Thoracic aorta (tissue), 2 donors: Measurements from ENCODE around the gene UGT1A5. TPM values are rescaled to one million over a fixed set of nuclear protein-coding genes. Genes with fewer than 3 reads are reported as not detected.

Experiments used
- ATAC-seq: fragments of 150-250 bp; one replicate; pipeline ENCODE4 v1.8.0; 2017; ENCODE audit warnings: low read depth; ENCODE audit not compliant: insufficient number of reproducible peaks, low FRiP score
- DNase-seq: peaks from one replicate; pipeline ENCODE4 v3.0.0-alpha.2; 2020; ENCODE audit warnings: low spot score
- H3K27ac ChIP-seq, 2 donors: fragments of 200-600 bp; sonication (generic); 1 replicate in 1 of 2; 2 replicates in 1 of 2; pipeline ENCODE4 v1.5.1; 2016; ENCODE audit warnings: mild to moderate bottlenecking in 2 of 2, moderate library complexity in 2 of 2
- H3K27me3 ChIP-seq: fragments of 200-600 bp; sonication (generic); replicated peaks from 2 replicates; pipeline ENCODE4 v1.6.0; 2016; ENCODE audit warnings: mild to moderate bottlenecking; ENCODE audit not compliant: insufficient read depth
- H3K36me3 ChIP-seq: fragments of 200-600 bp; sonication (generic); one replicate; pipeline ENCODE4 v1.5.1; 2016
- H3K4me1 ChIP-seq, 2 donors: fragments of 200-600 bp; sonication (generic); 1 replicate in 1 of 2; 2 replicates in 1 of 2; pipeline versions ENCODE4 v1.5.1 to v1.6.0; 2016; ENCODE audit warnings: low read depth in 2 of 2, mild to moderate bottlenecking in 1 of 2; ENCODE audit not compliant: control insufficient read depth in 1 of 2
- H3K4me3 ChIP-seq: fragments of 200-600 bp; sonication (generic); 2 replicates; pipeline ENCODE4 v1.5.1; 2016; ENCODE audit warnings: mild to moderate bottlenecking
- H3K9me3 ChIP-seq: fragments of 200-600 bp; sonication (generic); 2 replicates; pipeline ENCODE4 v1.5.1; 2016
- total RNA-seq, 2 donors: library from RNA; depleted of rRNA; stranded (reverse); fragments of >200 nt; gene quantifications; one replicate each; pipeline versions ENCODE4 v1.1.0 to v1.2.3, GENCODE V29; 2016
- TF ChIP-seq, protein P1 (sequence below): fragments of 200-600 bp; sonication (generic); IDR thresholded peaks from one replicate; pipeline ENCODE4 v1.5.1; 2019; ENCODE audit warnings: antibody characterized with exemption

Gene UGT1A5
- total RNA-seq, 2 donors from 2014 or later: not detected

DNA sequence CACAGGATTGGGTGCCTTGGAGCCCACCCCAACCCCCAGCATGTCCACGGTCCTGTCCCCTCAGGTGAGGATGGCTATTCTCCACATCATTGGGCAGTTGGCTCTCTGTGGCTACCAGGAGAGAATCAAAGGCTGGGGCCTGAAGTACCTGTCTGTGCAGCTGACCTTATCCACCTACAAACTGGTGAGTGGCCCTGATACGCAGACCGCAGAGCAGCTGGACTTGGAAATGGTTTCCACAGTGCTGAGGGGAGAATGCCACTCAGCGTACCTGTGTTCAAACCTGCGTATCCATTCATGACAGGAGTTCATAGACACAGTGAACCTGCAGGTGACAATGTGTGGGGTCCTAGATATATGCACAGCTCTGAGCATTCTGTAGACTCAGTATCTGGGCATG is 87.0 kb downstream of the UGT1A5 start:
- no peak overlapping the region for H3K27ac ChIP-seq
- no peak overlapping the region for H3K4me3 ChIP-seq
- H3K4me1 ChIP-seq: no peaks in the 10 kb centered on the region
- no peak for DNase-seq
- H3K9me3 ChIP-seq: no peaks in the 10 kb centered on the region
- H3K27me3 ChIP-seq: no peaks in the 10 kb centered on the region
- TF ChIP-seq, protein P1, sequence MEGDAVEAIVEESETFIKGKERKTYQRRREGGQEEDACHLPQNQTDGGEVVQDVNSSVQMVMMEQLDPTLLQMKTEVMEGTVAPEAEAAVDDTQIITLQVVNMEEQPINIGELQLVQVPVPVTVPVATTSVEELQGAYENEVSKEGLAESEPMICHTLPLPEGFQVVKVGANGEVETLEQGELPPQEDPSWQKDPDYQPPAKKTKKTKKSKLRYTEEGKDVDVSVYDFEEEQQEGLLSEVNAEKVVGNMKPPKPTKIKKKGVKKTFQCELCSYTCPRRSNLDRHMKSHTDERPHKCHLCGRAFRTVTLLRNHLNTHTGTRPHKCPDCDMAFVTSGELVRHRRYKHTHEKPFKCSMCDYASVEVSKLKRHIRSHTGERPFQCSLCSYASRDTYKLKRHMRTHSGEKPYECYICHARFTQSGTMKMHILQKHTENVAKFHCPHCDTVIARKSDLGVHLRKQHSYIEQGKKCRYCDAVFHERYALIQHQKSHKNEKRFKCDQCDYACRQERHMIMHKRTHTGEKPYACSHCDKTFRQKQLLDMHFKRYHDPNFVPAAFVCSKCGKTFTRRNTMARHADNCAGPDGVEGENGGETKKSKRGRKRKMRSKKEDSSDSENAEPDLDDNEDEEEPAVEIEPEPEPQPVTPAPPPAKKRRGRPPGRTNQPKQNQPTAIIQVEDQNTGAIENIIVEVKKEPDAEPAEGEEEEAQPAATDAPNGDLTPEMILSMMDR: no peak
- H3K36me3 ChIP-seq: no peaks in the 10 kb centered on the region
- ATAC-seq: no peak

GRCh38 chr2:233800208-233800607 is 87.5 kb downstream of the UGT1A5 start:
- H3K36me3 ChIP-seq: no peaks in the 10 kb centered on the region
- no peaks in the 10 kb centered on the region for H3K9me3 ChIP-seq
- no peaks in the 10 kb centered on the region for H3K27me3 ChIP-seq
- no peak overlapping the region for H3K27ac ChIP-seq
- no peak overlapping the region for H3K4me3 ChIP-seq
- ATAC-seq: no peak
- TF ChIP-seq, protein P1: no peak
- no peaks in the 10 kb centered on the region for H3K4me1 ChIP-seq
- DNase-seq: no peak

DNA sequence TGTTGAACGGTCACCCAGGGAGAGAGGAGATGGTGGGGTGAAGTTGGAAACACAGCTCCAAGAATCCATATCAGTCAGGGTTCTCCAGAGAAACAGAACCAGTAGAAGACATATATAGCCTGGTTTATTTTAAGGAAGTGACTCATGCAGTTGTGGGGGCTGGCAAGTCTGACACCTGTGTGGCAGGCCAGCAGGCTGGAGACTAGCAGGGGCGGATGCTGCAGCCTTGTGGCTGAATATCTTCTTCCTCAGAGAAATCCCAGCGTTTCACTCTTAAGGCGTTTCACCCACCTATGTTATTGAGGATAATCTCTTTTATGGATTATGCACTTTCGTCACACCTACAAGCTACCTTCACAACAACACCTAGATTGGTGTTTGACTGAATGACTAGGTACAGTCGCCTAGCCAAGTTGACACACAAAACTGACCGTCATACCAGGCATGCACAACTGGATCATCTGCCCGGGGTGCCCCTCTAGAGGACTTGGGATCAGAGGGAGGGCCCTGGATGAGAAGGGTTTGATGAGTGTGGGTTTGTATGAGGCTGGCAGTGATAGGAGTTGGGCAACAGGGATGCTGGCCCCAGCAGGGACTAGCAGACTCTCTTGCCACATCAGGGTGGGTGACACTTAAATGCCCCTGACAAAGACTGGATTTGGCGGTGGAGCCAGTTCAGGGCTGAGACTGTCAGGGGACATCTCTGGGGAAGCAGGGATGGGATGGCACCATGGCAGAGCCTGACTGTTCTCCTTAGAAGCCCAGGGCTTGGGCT is 88.8 kb downstream of the UGT1A5 start:
- Histone ChIP-seq H3K9me3 (no peaks in the 10 kb centered on the region), H3K27me3 (no peaks in the 10 kb centered on the region), H3K4me1 (no peaks in the 10 kb centered on the region), H3K36me3 (no peaks in the 10 kb centered on the region), H3K27ac (no peak overlapping the region), H3K4me3 (no peak overlapping the region)
- ATAC-seq (no peak), DNase-seq (no peak)
- TF ChIP-seq, protein P1: no peak

- H3K36me3 ChIP-seq: no peaks in the 10 kb centered on the region
- TF ChIP-seq, protein P1: no peak
- ATAC-seq (no peak), DNase-seq (no peak)
- H3K27ac ChIP-seq: no peak overlapping the region
- H3K4me3 ChIP-seq: no peak overlapping the region
- no peaks in the 10 kb centered on the region for H3K9me3 ChIP-seq
- H3K27me3 ChIP-seq: no peaks in the 10 kb centered on the region
- no peaks in the 10 kb centered on the region for H3K4me1 ChIP-seq
Measured at GRCh38 chr2:233802132-233802815, 89.6 kb downstream of the UGT1A5 start.

DNA sequence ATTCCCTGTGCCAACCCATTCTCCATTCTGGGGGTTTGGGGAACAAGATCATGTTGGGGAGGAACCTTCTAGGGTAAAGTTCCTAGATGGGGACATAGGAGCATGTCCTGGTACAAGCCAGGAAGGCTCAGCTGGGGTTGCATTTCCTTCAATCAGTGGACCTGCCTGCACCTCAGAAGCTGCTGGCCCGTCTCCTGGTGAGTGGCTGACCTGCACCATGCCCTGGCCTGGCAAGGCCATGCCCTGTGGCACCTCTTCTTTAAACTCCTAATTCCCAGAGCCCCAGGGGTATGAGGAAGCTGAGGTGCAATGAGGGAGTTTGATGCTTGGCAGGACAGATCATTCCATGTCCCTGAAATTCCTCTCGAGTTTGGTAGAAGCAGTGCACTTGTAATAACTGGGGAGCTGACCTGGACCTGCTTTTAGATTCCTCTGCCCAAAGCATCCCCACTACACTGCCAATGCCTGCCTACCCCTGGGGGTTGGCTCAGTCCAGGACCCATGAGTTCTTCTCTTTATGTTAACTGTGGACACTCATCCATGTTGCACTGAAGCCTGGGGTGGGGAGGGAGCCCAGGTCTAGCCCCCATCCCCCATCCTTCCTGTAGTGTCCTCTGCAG is 90.7 kb downstream of the UGT1A5 start:
- ATAC-seq (no peak), DNase-seq (no peak)
- no peaks in the 10 kb centered on the region for H3K36me3 ChIP-seq
- H3K4me1 ChIP-seq: no peaks in the 10 kb centered on the region
- no peaks in the 10 kb centered on the region for H3K27me3 ChIP-seq
- no peaks in the 10 kb centered on the region for H3K9me3 ChIP-seq
- TF ChIP-seq, protein P1: no peak
- H3K4me3 ChIP-seq: no peak overlapping the region
- no peak overlapping the region for H3K27ac ChIP-seq
